Embryonic facial prominence (tissue), 1 donor: ENCODE results near the gene GTF2IRD1.
"Not testable (repeated sequence)": the region's sequence is repeated elsewhere in the genome, so short reads cannot be mapped to it uniquely, and the experiment has no call there.

Source experiments
- DNase-seq: peaks from one replicate; pipeline ENCODE4 v3.0.0-alpha.2; 2016; ENCODE audit errors: extremely low spot score

Gene GTF2IRD1, protein sequence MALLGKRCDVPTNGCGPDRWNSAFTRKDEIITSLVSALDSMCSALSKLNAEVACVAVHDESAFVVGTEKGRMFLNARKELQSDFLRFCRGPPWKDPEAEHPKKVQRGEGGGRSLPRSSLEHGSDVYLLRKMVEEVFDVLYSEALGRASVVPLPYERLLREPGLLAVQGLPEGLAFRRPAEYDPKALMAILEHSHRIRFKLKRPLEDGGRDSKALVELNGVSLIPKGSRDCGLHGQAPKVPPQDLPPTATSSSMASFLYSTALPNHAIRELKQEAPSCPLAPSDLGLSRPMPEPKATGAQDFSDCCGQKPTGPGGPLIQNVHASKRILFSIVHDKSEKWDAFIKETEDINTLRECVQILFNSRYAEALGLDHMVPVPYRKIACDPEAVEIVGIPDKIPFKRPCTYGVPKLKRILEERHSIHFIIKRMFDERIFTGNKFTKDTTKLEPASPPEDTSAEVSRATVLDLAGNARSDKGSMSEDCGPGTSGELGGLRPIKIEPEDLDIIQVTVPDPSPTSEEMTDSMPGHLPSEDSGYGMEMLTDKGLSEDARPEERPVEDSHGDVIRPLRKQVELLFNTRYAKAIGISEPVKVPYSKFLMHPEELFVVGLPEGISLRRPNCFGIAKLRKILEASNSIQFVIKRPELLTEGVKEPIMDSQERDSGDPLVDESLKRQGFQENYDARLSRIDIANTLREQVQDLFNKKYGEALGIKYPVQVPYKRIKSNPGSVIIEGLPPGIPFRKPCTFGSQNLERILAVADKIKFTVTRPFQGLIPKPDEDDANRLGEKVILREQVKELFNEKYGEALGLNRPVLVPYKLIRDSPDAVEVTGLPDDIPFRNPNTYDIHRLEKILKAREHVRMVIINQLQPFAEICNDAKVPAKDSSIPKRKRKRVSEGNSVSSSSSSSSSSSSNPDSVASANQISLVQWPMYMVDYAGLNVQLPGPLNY

GRCh38 chr7:74453322-74454011 is at the start of gene GTF2IRD1:
GTF2IRD1 (plus strand) TSS chr7:74453906; CDS start chr7:74508081, 54,175 bp downstream.
- peak; percentile 82 for DNase-seq

DNA sequence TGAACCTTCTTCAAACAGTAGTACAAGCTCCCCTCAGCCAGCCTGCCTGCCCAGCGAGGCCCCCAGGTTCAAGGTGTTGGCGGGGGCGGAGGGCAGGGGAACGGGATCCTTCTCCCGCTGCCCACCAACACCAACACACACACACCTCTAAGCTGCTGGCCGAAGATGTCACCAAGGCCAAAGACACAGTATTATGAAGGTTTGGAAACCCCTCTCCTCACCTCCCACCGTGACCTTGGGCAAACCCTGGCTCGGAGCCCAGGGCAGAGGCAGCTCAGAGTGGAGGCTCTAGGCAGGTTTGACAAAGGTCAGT is 49.4 kb upstream of the GTF2IRD1 start:
- no peak for DNase-seq

DNA sequence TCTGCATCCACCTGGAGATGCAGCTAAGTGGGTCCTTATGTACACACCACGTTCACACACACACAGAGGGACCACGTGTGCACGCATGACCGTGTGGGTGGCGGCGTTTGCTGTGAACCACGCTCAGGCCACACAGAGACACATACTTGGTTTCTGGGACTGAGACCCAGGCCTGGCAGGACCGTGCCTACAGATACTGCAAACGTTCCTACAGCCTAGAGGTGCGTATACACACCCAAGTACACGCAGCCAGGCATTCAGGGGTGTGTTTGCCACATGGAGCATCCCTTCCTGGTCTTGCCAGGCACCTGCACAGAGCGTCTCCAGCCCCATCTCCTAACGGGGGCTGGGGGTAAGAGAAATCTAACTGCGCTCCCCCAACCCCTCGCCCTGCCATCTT is 49.0 kb upstream of the GTF2IRD1 start:
- no peak for DNase-seq

DNA sequence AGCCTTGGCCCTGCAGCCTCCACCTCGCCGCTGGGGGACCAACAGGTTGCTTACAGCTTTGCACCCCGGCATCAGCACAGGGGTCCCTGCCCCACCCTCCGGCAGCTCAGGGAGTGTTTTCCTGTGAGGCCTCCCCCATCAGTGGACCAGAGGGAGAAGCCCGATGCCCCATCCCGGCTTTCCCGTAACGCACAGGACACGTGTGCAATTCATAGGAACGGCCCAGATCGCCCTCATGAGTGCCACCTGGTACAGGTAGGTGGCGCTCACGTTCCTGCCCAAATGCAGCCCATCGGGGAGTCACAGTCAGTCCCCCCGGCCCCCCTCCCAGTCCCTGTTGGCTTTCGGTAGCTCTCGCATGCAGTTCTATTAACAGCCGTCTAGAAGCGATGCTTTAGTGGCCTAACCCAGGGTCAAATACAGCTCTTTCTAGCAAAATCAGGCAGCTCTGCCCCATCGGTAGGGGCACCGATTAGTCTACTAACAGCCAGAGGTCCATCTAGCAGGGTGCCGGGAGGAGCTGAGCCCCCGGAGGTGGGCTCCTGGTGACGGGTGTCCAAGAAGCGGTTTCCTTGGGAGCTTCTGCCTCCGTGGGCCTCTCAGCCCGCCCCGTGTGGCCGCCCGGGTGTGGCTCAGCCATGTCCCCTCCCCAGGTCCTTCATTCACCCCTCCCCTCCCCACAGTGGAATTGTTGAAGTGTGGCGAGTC is 48.4 kb upstream of the GTF2IRD1 start:
- DNase-seq, result no peak

GRCh38 chr7:74405899-74406512 is 47.7 kb upstream of the GTF2IRD1 start:
- no peak for DNase-seq

DNA sequence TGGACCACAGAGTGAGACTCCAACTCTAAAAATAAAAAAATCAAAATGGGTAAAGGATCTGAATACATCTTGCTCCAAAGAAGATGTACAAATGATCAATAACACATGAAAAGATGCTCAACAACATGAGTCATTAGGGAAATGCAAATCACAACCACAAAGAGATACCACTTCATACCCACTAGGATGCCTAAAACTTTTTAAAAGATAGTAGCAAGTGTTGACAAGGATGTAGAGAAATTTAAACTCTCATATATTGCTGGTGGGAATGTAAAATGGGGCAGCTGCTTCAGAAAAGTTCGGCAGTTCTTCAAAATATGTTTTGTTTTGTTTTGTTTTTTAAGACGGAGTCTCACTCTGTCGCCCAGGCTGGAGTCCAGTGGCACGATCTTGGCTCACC is 45.7 kb upstream of the GTF2IRD1 start:
- DNase-seq, result no peak

DNA sequence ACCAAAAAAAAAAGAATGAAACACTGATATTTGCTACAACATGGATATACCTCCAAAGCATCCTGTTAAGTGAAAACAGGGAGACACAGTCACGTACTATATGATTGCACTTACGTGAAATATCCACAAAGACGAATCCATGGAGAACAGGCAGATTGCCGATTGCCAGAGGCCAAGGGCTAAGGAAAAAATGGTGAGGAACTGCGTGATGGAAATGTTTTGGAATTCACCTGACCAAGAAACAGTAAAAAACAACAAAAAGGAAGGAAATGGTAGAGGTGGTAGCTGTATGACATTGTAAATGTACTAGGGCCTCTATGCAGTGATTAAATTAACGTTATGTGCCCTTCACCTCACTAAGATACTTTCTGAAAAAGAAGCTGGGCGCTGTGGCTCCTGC is 44.1 kb upstream of the GTF2IRD1 start:
- no peak for DNase-seq

DNA sequence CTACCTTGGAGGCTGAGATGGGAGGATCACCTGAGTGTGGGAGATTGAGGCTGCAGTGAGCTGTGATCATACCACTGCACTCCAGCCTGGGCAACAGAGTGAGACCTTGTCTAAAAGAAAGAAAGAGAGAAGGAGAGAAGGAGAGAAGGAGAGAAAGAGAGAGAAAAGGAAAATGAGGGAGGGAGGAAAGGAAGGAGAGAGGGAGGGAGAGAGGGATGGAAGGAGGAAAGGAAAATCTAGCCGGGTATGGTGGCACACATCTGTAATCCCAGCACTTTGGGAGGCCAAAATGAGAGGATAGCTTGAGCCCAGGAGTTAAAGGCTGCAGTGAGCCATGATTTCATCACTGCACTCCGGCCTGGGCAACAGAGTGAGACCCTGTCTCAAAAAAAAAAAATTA is 42.9 kb upstream of the GTF2IRD1 start:
- no peak for DNase-seq

- DNase-seq, result not testable (repeated sequence)
These were observed 42.1 kb upstream of the GTF2IRD1 start for GRCh38 chr7:74411571-74411970.

DNA sequence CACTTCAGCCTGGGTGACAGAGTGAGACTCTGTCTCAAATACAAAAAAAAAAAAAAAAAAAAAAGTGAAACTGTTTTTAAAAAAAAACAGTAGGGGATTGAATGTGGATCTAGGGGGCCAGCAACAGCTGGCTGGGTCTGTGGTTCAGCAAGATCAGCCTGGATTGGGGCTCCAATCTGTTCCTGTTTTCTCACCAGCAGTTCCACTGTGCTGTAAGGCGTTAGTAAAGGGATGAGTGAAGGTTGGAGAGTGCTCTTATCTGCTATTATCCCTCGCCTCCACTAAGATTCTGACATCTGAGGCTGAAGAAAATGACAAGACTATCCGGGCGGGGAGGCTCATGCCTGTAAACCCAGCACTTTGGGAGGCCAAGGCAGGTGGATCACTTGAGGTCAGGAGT is 41.6 kb upstream of the GTF2IRD1 start:
- DNase-seq, result no peak

- DNase-seq, result no peak
These were observed 41.1 kb upstream of the GTF2IRD1 start for GRCh38 chr7:74412603-74413002.

DNA sequence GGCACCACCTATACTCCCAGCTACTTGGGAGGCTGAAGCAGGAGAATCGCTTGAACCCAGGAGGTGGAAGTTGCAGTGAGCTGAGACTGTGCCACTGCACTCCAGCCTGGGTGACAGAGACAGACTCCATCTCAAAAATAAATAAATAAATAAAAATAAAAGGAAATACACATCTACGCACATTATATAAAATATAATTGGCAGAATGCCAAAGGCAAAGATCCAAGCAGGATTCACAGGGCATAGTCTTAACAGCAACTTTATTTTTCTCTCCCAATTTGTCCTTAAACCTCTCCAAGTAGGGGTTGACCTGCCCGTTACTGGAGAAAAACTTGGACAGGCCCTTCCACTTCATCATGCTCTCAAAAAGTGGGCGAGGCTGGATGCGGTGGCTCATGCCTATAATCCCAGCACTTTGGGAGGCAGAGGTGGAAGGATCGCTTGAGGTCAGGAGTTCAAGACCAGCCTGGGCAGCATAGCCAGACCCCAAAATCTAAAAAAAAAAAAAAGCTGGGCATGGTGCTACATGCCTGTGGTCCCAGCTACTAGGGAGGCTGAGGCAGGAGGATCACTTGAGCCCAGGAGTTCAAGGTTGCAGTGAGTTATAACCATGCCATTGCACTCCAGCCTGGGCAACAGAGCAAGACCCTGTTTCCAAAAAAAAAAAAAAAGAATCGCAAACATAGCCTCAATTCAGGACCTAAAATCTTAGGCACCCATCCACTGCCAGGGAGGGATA is 38.9 kb upstream of the GTF2IRD1 start:
- not testable (repeated sequence) for DNase-seq

DNA sequence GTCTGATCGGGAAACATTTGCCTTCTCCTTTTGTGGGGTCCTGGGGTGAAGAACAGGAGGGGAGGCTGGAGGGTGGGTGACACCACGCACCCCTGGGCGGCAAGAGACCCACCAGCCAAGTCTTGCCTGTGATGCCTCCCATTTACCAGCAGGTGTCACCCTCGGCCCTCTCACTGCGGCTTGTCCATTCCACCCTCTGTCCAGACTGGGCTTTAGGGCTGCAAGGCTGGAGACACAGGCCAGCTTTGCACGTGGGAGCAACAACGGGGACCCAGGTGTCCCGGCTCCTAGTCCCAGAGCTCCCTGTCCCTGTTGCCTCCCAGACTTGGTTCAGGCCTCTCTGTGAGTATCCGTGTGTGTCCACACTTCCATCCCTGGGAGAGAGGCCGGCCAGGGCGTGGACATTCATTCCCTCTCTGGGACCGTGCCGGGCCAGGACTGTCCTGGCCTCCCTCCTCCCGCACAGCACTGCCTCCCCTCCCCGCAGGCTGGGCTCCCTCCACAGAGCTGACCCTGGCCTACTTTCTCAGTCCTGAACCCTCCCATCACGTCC is 36.2 kb upstream of the GTF2IRD1 start:
- DNase-seq, result no peak

DNA sequence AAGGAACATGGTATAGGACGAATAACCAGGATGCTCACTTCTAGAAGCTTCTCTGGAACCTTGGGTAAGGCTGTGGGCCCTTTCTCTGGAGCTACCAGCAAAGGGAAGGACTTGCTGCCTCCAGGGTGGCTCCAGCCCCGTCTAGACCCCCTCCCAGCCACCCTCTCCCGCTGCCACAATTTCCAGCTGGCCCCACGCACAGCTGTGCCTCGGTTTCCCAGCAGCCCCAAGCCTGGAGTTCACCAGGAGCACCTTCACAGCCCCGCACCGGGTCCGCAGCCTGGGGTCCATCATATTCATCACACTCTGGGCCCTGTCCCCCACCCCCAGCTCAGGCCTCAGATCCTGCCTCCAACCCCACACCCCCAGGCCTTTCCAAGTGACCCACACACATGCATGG is 35.6 kb upstream of the GTF2IRD1 start:
- DNase-seq, result no peak

- DNase-seq, result no peak
These were observed 35.2 kb upstream of the GTF2IRD1 start for GRCh38 chr7:74418538-74418937.

GRCh38 chr7:74419232-74419631 is 34.5 kb upstream of the GTF2IRD1 start:
- not testable (repeated sequence) for DNase-seq

DNA sequence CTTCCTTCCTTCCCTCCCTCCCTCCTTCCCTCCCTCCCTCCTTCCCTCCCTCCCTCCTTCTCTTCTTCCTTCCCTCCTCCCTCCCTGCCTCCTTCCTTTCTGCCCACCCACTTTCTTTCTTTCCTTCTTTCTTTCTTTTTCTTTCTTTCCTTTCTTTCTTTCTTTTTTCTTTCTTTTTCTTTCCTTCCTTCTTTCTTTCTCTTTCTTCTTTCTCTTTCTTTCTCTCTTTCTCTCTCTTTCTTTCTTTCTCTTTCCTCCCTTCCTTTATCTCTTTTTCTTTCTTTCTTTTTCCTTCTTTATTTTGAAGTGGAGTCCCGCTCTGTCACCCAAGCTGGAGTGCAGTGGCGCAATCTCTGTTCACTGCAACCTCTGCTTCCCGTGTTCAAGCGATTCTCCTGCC is 33.7 kb upstream of the GTF2IRD1 start:
- DNase-seq, result no peak

DNA sequence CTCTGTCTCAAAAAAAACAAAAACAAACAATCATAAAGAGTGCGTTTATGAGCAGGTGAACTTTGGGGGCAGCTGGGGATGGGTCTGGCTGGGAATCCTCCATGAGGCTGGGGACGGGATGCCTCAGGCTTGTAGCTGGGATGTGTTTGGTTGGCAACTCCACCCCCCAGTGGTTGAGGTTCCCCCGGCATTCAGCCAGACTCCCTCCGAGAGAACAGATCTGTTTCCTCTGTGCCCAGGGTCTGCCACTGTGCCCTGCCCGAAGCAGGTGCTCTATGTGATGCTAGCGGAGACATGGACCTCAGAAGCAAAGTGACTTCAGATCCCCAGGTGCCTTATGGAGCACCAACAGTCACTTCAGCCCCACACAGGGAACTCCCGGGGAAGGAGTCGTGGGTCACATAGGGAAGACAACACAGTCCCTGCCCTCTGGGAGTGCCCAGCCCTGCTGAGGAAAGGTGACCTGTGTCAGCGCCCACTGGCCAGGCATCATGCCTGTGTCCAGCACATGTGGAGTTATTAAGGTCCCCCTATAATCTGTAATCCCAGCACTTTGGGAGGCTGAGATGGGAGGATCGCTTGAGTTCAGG is 29.3 kb upstream of the GTF2IRD1 start:
- DNase-seq, result no peak

- DNase-seq, result no peak
These were observed 25.7 kb upstream of the GTF2IRD1 start for GRCh38 chr7:74428023-74428422.
